ENCODE results near the gene DGCR2. TPM values are rescaled to one million over a fixed set of nuclear protein-coding genes. Genes with fewer than 3 reads are reported as not detected.
"Not testable (repeated sequence)": the region's sequence is repeated elsewhere in the genome, so short reads cannot be mapped to it uniquely, and the experiment has no call there.

The DGCR2 gene
- total RNA-seq, 1 donor from 2014 or later, result 36.4 TPM

- no peak for DNase-seq (ENCODE audit: low read depth, low spot score)
Measured at GRCh38 chr22:18988958-18989357, 133.3 kb downstream of the DGCR2 start.

- no peak for DNase-seq (ENCODE audit: low read depth, low spot score)
Measured at GRCh38 chr22:18987765-18988164, 134.4 kb downstream of the DGCR2 start.

GRCh38 chr22:18987114-18987513, 135.1 kb downstream of the DGCR2 start:
- not testable (repeated sequence) for DNase-seq (ENCODE audit: low read depth, low spot score)

Other genes starting within 250 kb of the DGCR2 start
- gene DGCR6, start 216.1 kb downstream of the DGCR2 start, total RNA-seq, result 0.26 and 0.35 TPM in 2 replicates
- not detected in 2 replicates for gene PRODH, start 186.1 kb downstream of the DGCR2 start, total RNA-seq
- not detected in 2 replicates for gene TSSK2, start 8.9 kb upstream of the DGCR2 start, total RNA-seq
- gene ESS2, start 22.2 kb upstream of the DGCR2 start, total RNA-seq, result 9.6 and 13.4 TPM in 2 replicates
- gene GSC2, start 27.9 kb upstream of the DGCR2 start, total RNA-seq, result 0.07 TPM in 1 of 2 replicates, not detected in the other
- gene SLC25A1, start 56.3 kb upstream of the DGCR2 start, total RNA-seq, result 87.9 and 96.3 TPM in 2 replicates
- gene CLTCL1, start 169.3 kb upstream of the DGCR2 start, total RNA-seq, result 4.4 and 6.2 TPM in 2 replicates